SK-N-SH (cell line): ENCODE measurements around the gene HRH3. TPM values are rescaled to one million over a fixed set of nuclear protein-coding genes. Genes with fewer than 3 reads are reported as not detected.
A peak's percentile ranks its signal among the peaks of the same experiment; 100 is the strongest.

ENCODE experiments used
- CTCF ChIA-PET: fragments of 300-600, 350-600 bp; formaldehyde crosslinking; extraction: SDS; loops from one replicate; lab custom pipeline; 2021; lab: Yijun Ruan, JAX
- POLR2A ChIA-PET: fragments of 350-600 bp; sonication (Branson Sonifier 250); formaldehyde crosslinking; extraction: SDS; loops from one replicate; lab custom pipeline; 2020; ENCODE audit warnings: antibody characterized with exemption, inconsistent platforms; lab: Yijun Ruan, JAX
- DNase-seq: peaks from one replicate; pipeline ENCODE4 v3.0.0; 2012
- H2AFZ ChIP-seq: fragments of 200-600 bp; sonication (generic); 2 replicates; pipeline ENCODE4 v1.8.1; 2016; ENCODE audit warnings: antibody characterized with exemption, mild to moderate bottlenecking, low read depth
- H3F3A ChIP-seq: fragments of 200-600 bp; sonication (generic); replicated peaks from 2 replicates; pipeline ENCODE3; 2016; ENCODE audit warnings: antibody characterized with exemption, mild to moderate bottlenecking; ENCODE audit not compliant: insufficient read depth
- H3K27ac ChIP-seq, 2 experiments: fragments of 200-500 bp in 1 of 2; fragments of 200-600 bp in 1 of 2; sonication (Bioruptor generic) in 1 of 2; sonication (generic), shearing (Covaris generic) in 1 of 2; 2 replicates each; pipeline versions ENCODE4 v1.5.1 to v1.6.1; 2014 to 2016; ENCODE audit warnings: low read depth in 2 of 2, inconsistent platforms in 1 of 2, low read length in 1 of 2, mild to moderate bottlenecking in 1 of 2, mixed read lengths in 1 of 2
- H3K27me3 ChIP-seq: fragments of 200-600 bp; sonication (generic), shearing (Covaris generic); 2 replicates; pipeline ENCODE4 v1.6.1; 2016; ENCODE audit warnings: mixed run types; ENCODE audit not compliant: insufficient read depth
- H3K36me3 ChIP-seq, 2 experiments: fragments of 200-500 bp in 1 of 2; fragments of 200-600 bp in 1 of 2; sonication (Bioruptor generic) in 1 of 2; sonication (generic) in 1 of 2; replicated peaks in 1 of 2; 2 replicates each; pipeline versions ENCODE3 to v1.5.1; 2014 to 2016; ENCODE audit warnings: low read length in 1 of 2, mild to moderate bottlenecking in 1 of 2; ENCODE audit not compliant: insufficient read depth in 2 of 2, control insufficient read depth in 1 of 2
- H3K4me1 ChIP-seq, 2 experiments: fragments of 200-500 bp in 1 of 2; fragments of 200-600 bp in 1 of 2; sonication (Bioruptor generic) in 1 of 2; sonication (generic), shearing (Covaris generic) in 1 of 2; 2 replicates each; pipeline versions ENCODE4 v1.5.1 to v1.6.1; 2014 to 2016; ENCODE audit warnings: low read depth in 1 of 2, low read length in 1 of 2, mixed run types in 1 of 2; ENCODE audit not compliant: insufficient read depth in 2 of 2, control insufficient read depth in 1 of 2
- H3K4me2 ChIP-seq: fragments of 200-600 bp; sonication (generic), shearing (Covaris generic); 2 replicates; pipeline ENCODE4 v1.6.1; 2017; ENCODE audit warnings: mixed run types
- H3K4me3 ChIP-seq, 2 experiments: fragments of 200-500 bp in 1 of 2; fragments of 200-600 bp in 1 of 2; sonication (Bioruptor generic) in 1 of 2; sonication (generic), shearing (Covaris generic) in 1 of 2; 2 replicates each; pipeline versions ENCODE4 v1.5.1 to v1.8.1; 2014 to 2016; ENCODE audit warnings: low read depth in 2 of 2, inconsistent platforms in 1 of 2, low read length in 1 of 2, mild to moderate bottlenecking in 1 of 2, mixed read lengths in 1 of 2, moderate library complexity in 1 of 2
- H3K79me2 ChIP-seq: fragments of 200-600 bp; sonication (generic); 2 replicates; pipeline ENCODE4 v1.8.1; 2017; ENCODE audit warnings: mild to moderate bottlenecking; ENCODE audit not compliant: insufficient read depth
- H3K9ac ChIP-seq: fragments of 200-600 bp; sonication (generic); 2 replicates; pipeline ENCODE4 v1.6.1; 2017; ENCODE audit warnings: mixed run types
- H3K9me2 ChIP-seq: fragments of 200-600 bp; sonication (generic); 2 replicates; pipeline ENCODE4 v1.6.1; 2017; ENCODE audit warnings: mixed run types
- H3K9me3 ChIP-seq: fragments of 200-600 bp; sonication (generic); 2 replicates; pipeline ENCODE4 v1.6.1; 2017; ENCODE audit warnings: mixed run types, mild to moderate bottlenecking, moderate library complexity
- H4K20me1 ChIP-seq: fragments of 200-600 bp; sonication (generic); 2 replicates; pipeline ENCODE4 v1.6.1; 2017; ENCODE audit warnings: mild to moderate bottlenecking, mixed run types; ENCODE audit not compliant: insufficient read depth
- CTCF ChIP-seq: fragments of 200-600 bp; sonication (generic); IDR thresholded peaks from 2 replicates; pipeline ENCODE4 v1.6.1; 2017; ENCODE audit warnings: antibody characterized with exemption, mild to moderate bottlenecking, moderate library complexity
- EP300 ChIP-seq, 2 experiments: IDR thresholded peaks; 2 replicates each; pipeline versions ENCODE4 v1.4.0 to v1.6.1; 2012; ENCODE audit warnings: borderline replicate concordance in 1 of 2, low read depth in 1 of 2, low read length in 1 of 2
- FOSL2 ChIP-seq: IDR thresholded peaks from 2 replicates; pipeline ENCODE4 v1.4.0; 2012; ENCODE audit warnings: low read depth, mild to moderate bottlenecking, moderate library complexity, borderline replicate concordance
- FOXJ3 ChIP-seq: sonication (generic); formaldehyde crosslinking; IDR thresholded peaks from 2 replicates; pipeline ENCODE4 v1.5.1; 2020; ENCODE audit warnings: mild to moderate bottlenecking, missing genetic modification reagents
- FOXM1 ChIP-seq: IDR thresholded peaks from 2 replicates; pipeline ENCODE4 v1.4.0; 2012; ENCODE audit warnings: low read depth, mild to moderate bottlenecking
- JUND ChIP-seq: IDR thresholded peaks from 2 replicates; pipeline ENCODE4 v1.4.0; 2012
- MXI1 ChIP-seq: IDR thresholded peaks from 2 replicates; pipeline ENCODE4 v1.6.1; 2012; ENCODE audit warnings: mild to moderate bottlenecking, low read depth, low read length, improper control_type of control experiment
- POLR2AphosphoS5 ChIP-seq: IDR thresholded peaks from 2 replicates; pipeline ENCODE4 v1.6.1; 2012; ENCODE audit warnings: low read depth, low read length
- RCOR1 ChIP-seq: fragments of 150-350 bp; IDR thresholded peaks from 2 replicates; pipeline ENCODE4 v1.6.1; 2017; ENCODE audit warnings: antibody characterized with exemption, low read length
- SIN3A ChIP-seq: IDR thresholded peaks from 2 replicates; pipeline ENCODE4 v1.6.1; 2012; ENCODE audit warnings: low read depth, mild to moderate bottlenecking, low read length, moderate library complexity, borderline replicate concordance
- SMC3 ChIP-seq: IDR thresholded peaks from 2 replicates; pipeline ENCODE4 v1.6.1; 2012; ENCODE audit warnings: low read depth, low read length, improper control_type of control experiment
- TAF1 ChIP-seq: IDR thresholded peaks from 2 replicates; pipeline ENCODE4 v1.6.1; 2012; ENCODE audit warnings: low read depth, mild to moderate bottlenecking, low read length, moderate library complexity, borderline replicate concordance
- USF2 ChIP-seq: fragments of 150-350 bp; IDR thresholded peaks from 2 replicates; pipeline ENCODE4 v1.6.1; 2017; ENCODE audit warnings: antibody characterized with exemption, low read length, low read depth, borderline replicate concordance
- ZBTB33 ChIP-seq: IDR thresholded peaks from 2 replicates; pipeline ENCODE4 v1.4.0; 2012; ENCODE audit warnings: low read depth, borderline replicate concordance
- WGBS: methylation state at CpG from one replicate; pipeline ENCODE4 v1.1.6; 2017; ENCODE audit warnings: low lambda C conversion rate; 5-methylcytosine and 5-hydroxymethylcytosine counted together
- polyA plus RNA-seq, 3 experiments: library from polyadenylated mRNA; depleted of rRNA; stranded (reverse); fragments of >200 nt; gene quantifications; 2 replicates each; pipeline ENCODE4 v1.2.3, GENCODE V29; 2012
- TF ChIP-seq, protein P1 (sequence below): fragments of 150-350 bp; IDR thresholded peaks from 2 replicates; pipeline ENCODE4 v1.6.1; 2016; ENCODE audit warnings: mild to moderate bottlenecking, low read depth, low read length
- TF ChIP-seq, protein P2 (sequence below): IDR thresholded peaks from 2 replicates; pipeline ENCODE4; 2012

HRH3 gene
- polyA plus RNA-seq, 1 of the 3 experiments (the other 2 are of a cell fraction): 0.02 TPM

DNA sequence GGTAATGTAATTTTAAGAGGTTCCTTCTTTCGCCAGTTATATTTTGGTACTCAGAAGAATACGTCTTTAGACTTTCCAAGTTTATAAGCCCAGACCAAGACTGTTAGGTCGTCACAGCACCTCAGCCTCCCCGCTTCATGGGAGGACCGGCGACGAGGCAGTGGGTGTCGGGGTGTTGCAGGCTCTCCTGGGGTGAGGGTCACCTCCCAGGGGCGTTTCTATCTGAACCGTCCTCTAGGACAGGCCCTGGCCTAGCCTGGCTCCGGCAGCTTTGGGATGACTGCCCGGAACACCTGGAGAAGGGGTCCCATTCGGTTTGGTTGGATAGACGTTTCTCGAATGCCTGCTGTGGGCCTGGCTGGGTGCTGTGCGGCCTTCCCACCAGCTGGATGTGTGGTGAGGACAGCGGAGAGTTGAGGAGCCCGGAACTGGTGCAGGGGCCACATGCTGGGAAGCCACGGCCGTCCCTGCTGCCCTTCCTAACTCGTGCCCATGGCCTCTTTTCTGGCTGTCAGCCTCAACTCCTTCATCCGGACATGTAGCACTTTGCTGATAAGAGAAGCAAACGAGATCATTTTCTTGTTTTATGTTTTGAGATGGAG lies 19.3 kb upstream of the HRH3 start:
- Histone ChIP-seq H3K36me3 (peaks cover 0 to 12% of the 10 kb centered on the region in 2 experiments), H3K4me3 (peak overlapping the region; percentile 68 to 69), H3K9me2 (no peaks in the 10 kb centered on the region), H4K20me1 (peaks cover 49% of the 10 kb centered on the region), H3K27ac (no peak overlapping the region), H3K9ac (peak overlapping the region; percentile 80), H3K4me1 (peaks cover 5 to 28% of the 10 kb centered on the region in 2 experiments; a peak in 1 of 4 replicates), H3K27me3 (no peaks in the 10 kb centered on the region), H2AFZ (no peak overlapping the region), H3F3A (no peaks in the 10 kb centered on the region), H3K4me2 (peak overlapping the region; percentile 85), H3K79me2 (peaks cover 57% of the 10 kb centered on the region), H3K9me3 (no peaks in the 10 kb centered on the region)
- POLR2A ChIA-PET: interaction anchor here (1.3 kb wide), 1 partner anchor 9 kb away, joined by 3 read pairs; no protein-coding TSS in a partner anchor
- 62% methylated on average over 12 of the region's 23 CpGs for WGBS
- TF ChIP-seq JUND (no peak), SIN3A (no peak), FOSL2 (no peak), RCOR1 (no peak), EP300 (IDR thresholded peaks at IDR 0.05; ENCODE audit: borderline replicate concordance in 1 of 2, low read depth in 1 of 2, low read length in 1 of 2) (no peak), FOXM1 (no peak), MXI1 (no peak), ZBTB33 (no peak), USF2 (no peak), FOXJ3 (CRISPR knock-in tag) (no peak), POLR2AphosphoS5 (no peak), TAF1 (no peak), SMC3 (no peak), CTCF (no peak)
- TF ChIP-seq, protein P1, sequence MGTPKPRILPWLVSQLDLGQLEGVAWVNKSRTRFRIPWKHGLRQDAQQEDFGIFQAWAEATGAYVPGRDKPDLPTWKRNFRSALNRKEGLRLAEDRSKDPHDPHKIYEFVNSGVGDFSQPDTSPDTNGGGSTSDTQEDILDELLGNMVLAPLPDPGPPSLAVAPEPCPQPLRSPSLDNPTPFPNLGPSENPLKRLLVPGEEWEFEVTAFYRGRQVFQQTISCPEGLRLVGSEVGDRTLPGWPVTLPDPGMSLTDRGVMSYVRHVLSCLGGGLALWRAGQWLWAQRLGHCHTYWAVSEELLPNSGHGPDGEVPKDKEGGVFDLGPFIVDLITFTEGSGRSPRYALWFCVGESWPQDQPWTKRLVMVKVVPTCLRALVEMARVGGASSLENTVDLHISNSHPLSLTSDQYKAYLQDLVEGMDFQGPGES: no peak
- TF ChIP-seq, protein P2, sequence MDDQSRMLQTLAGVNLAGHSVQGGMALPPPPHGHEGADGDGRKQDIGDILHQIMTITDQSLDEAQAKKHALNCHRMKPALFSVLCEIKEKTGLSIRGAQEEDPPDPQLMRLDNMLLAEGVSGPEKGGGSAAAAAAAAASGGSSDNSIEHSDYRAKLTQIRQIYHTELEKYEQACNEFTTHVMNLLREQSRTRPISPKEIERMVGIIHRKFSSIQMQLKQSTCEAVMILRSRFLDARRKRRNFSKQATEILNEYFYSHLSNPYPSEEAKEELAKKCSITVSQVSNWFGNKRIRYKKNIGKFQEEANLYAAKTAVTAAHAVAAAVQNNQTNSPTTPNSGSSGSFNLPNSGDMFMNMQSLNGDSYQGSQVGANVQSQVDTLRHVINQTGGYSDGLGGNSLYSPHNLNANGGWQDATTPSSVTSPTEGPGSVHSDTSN: no peak
- DNase-seq: no peak
- CTCF ChIA-PET: no interaction called here
